C4-2B (cell line): ENCODE measurements around the gene KLF17.
"Not testable (repeated sequence)": the region's sequence is repeated elsewhere in the genome, so short reads cannot be mapped to it uniquely, and the experiment has no call there.

Experiments
- H3K27ac ChIP-seq: fragments of 450-650 bp; 2 replicates; pipeline ENCODE4 v1.5.1; 2017
- CTCF ChIP-seq: fragments of 450-650 bp; conservative IDR thresholded peaks from 2 replicates; pipeline ENCODE4 v1.5.1; 2017; ENCODE audit warnings: mild to moderate bottlenecking
- ZFX ChIP-seq: fragments of 450-650 bp; IDR thresholded peaks from 2 replicates; pipeline ENCODE4 v1.6.1; 2017

KLF17 gene

GRCh38 chr1:44108971-44109370 lies 9.7 kb upstream of the KLF17 start:
- H3K27ac ChIP-seq = no peak overlapping the region
- TF ChIP-seq CTCF (no peak), ZFX (no peak)

GRCh38 chr1:44110916-44111315 lies 7.7 kb upstream of the KLF17 start:
- no peak for TF ChIP-seq ZFX
- no peak for TF ChIP-seq CTCF
- H3K27ac ChIP-seq = no peak overlapping the region

- TF ChIP-seq CTCF (no peak), ZFX (no peak)
- no peak overlapping the region for H3K27ac ChIP-seq
Measured at GRCh38 chr1:44111861-44112260, 6.8 kb upstream of the KLF17 start.

GRCh38 chr1:44112486-44112885 lies 6.1 kb upstream of the KLF17 start:
- H3K27ac ChIP-seq = no peak overlapping the region
- TF ChIP-seq ZFX (no peak), CTCF (no peak)

- no peak for TF ChIP-seq ZFX
- no peak for TF ChIP-seq CTCF
- H3K27ac ChIP-seq = no peak overlapping the region
Measured at GRCh38 chr1:44113095-44113609, 5.5 kb upstream of the KLF17 start.

GRCh38 chr1:44114098-44114497 lies 4.5 kb upstream of the KLF17 start:
- TF ChIP-seq ZFX (no peak), CTCF (no peak)
- H3K27ac ChIP-seq = no peak overlapping the region

- H3K27ac ChIP-seq = not testable (repeated sequence)
Measured at GRCh38 chr1:44117272-44117671, 1.3 kb upstream of the KLF17 start.

- TF ChIP-seq ZFX (no peak), CTCF (no peak)
- no peak overlapping the region for H3K27ac ChIP-seq
Measured at GRCh38 chr1:44119525-44119924, 904 bp downstream of the KLF17 start.
